ENCODE data around the gene NBEAL2.

GRCh38 chr3:47054412-47054811 is 74.9 kb downstream of the NBEAL2 start:
- no peak for TF ChIP-seq MYNN (tag by site-specific recombination; IDR thresholded peaks at IDR 0.05; ENCODE audit: borderline replicate concordance)
- no peak for TF ChIP-seq ZNF624 (tag by site-specific recombination; IDR thresholded peaks at IDR 0.05)
- TF ChIP-seq, protein P1, sequence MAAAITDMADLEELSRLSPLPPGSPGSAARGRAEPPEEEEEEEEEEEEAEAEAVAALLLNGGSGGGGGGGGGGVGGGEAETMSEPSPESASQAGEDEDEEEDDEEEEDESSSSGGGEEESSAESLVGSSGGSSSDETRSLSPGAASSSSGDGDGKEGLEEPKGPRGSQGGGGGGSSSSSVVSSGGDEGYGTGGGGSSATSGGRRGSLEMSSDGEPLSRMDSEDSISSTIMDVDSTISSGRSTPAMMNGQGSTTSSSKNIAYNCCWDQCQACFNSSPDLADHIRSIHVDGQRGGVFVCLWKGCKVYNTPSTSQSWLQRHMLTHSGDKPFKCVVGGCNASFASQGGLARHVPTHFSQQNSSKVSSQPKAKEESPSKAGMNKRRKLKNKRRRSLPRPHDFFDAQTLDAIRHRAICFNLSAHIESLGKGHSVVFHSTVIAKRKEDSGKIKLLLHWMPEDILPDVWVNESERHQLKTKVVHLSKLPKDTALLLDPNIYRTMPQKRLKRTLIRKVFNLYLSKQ (tag by site-specific recombination; IDR thresholded peaks at IDR 0.05; ENCODE audit: borderline replicate concordance) = no peak
- TF ChIP-seq ZNF629 (tag by site-specific recombination; IDR thresholded peaks at IDR 0.05) = no peak
- TF ChIP-seq ATF2 (tag by site-specific recombination; IDR thresholded peaks at IDR 0.05; ENCODE audit: low read depth) = no peak
- no peak for TF ChIP-seq ZFP37 (tag by site-specific recombination; IDR thresholded peaks at IDR 0.05)
- TF ChIP-seq, protein P2, sequence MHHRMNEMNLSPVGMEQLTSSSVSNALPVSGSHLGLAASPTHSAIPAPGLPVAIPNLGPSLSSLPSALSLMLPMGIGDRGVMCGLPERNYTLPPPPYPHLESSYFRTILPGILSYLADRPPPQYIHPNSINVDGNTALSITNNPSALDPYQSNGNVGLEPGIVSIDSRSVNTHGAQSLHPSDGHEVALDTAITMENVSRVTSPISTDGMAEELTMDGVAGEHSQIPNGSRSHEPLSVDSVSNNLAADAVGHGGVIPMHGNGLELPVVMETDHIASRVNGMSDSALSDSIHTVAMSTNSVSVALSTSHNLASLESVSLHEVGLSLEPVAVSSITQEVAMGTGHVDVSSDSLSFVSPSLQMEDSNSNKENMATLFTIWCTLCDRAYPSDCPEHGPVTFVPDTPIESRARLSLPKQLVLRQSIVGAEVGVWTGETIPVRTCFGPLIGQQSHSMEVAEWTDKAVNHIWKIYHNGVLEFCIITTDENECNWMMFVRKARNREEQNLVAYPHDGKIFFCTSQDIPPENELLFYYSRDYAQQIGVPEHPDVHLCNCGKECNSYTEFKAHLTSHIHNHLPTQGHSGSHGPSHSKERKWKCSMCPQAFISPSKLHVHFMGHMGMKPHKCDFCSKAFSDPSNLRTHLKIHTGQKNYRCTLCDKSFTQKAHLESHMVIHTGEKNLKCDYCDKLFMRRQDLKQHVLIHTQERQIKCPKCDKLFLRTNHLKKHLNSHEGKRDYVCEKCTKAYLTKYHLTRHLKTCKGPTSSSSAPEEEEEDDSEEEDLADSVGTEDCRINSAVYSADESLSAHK (tag by site-specific recombination; IDR thresholded peaks at IDR 0.05) = no peak
- TF ChIP-seq, protein P3, sequence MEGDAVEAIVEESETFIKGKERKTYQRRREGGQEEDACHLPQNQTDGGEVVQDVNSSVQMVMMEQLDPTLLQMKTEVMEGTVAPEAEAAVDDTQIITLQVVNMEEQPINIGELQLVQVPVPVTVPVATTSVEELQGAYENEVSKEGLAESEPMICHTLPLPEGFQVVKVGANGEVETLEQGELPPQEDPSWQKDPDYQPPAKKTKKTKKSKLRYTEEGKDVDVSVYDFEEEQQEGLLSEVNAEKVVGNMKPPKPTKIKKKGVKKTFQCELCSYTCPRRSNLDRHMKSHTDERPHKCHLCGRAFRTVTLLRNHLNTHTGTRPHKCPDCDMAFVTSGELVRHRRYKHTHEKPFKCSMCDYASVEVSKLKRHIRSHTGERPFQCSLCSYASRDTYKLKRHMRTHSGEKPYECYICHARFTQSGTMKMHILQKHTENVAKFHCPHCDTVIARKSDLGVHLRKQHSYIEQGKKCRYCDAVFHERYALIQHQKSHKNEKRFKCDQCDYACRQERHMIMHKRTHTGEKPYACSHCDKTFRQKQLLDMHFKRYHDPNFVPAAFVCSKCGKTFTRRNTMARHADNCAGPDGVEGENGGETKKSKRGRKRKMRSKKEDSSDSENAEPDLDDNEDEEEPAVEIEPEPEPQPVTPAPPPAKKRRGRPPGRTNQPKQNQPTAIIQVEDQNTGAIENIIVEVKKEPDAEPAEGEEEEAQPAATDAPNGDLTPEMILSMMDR (tag by site-specific recombination; IDR thresholded peaks at IDR 0.05) = no peak
- TF ChIP-seq ZNF2 (tag by site-specific recombination; IDR thresholded peaks at IDR 0.05) = no peak
- no peak for TF ChIP-seq BCL11A (tag by site-specific recombination; IDR thresholded peaks at IDR 0.05; ENCODE audit: low read depth)
- TF ChIP-seq ZNF843 (tag by site-specific recombination; IDR thresholded peaks at IDR 0.05) = no peak

All from HEK293 (cell line).